22Rv1 (cell line): Measurements from ENCODE around the gene PERM1.
"Not testable (repeated sequence)": the region's sequence is repeated elsewhere in the genome, so short reads cannot be mapped to it uniquely, and the experiment has no call there.

Source experiments
- CTCF ChIP-seq: fragments of 450-650 bp; IDR thresholded peaks from 2 replicates; pipeline ENCODE4 v1.5.1; 2017; ENCODE audit warnings: mild to moderate bottlenecking
- ZFX ChIP-seq: fragments of 450-650 bp; IDR thresholded peaks from 2 replicates; pipeline ENCODE4 v1.6.1; 2017; ENCODE audit warnings: antibody characterized with exemption, borderline replicate concordance

GRCh38 chr1:946811-947210 lies 35.1 kb downstream of the PERM1 start:
- not testable (repeated sequence) for TF ChIP-seq CTCF, ZFX
